ENCODE data around the gene PLA2G6. TPM values are rescaled to one million over a fixed set of nuclear protein-coding genes. Genes with fewer than 3 reads are reported as not detected.

The PLA2G6 gene
- total and polyA plus RNA-seq, 2 of the 13 experiments (the other 11 are each of a cell fraction or from before 2014, with no cell fraction given): 4.8 to 11.5 TPM

DNA sequence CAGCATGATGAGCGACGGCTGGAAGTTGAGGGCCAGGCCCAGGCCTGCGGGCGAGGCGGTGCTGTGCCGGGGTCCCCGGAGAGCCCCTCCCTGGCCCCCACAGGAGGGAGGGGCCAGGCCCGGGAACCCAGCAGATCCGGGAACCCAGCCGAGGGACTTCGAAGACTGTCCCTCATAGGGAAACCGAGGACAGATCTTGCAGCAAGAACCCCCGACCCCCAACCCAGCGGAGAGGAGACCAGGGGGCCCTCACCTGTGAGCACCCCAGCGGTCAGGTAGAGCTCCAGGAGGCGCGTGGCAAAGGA lies 100.0 kb downstream of the PLA2G6 start:
- H3K4me1 ChIP-seq (ENCODE audit: insufficient read depth, low read length): no peaks in the 10 kb centered on the region
- no peak overlapping the region for H3K27ac ChIP-seq (ENCODE audit: extremely low read length, insufficient read depth, low read length)
- DNase-seq (ENCODE audit: low spot score) (no peak), FAIRE-seq (no peak), ATAC-seq (no peak)
- no CpG with 5 or more reads among the region's 17 CpGs for WGBS (ENCODE audit: low lambda C conversion rate)
- ChIA-PET POLR2A (no interaction called here), CTCF (ENCODE audit: low intra/inter-chr PET ratio, low total read pairs) (no interaction called here)
- H3K27me3 ChIP-seq (ENCODE audit: control insufficient read depth in 1 of 2, insufficient read depth in 2 of 2, low read length in 2 of 2): no peaks in the 10 kb centered on the region
- peaks cover 5 to 11% of the 10 kb centered on the region in 2 experiments; a peak in 3 of 5 replicates for H3K36me3 ChIP-seq (replicated peaks in 1 of 2; ENCODE audit: control insufficient read depth in 1 of 2, insufficient read depth in 2 of 2, low read length in 2 of 2)
- intact Hi-C loops (cut with micrococcal nuclease; ENCODE audit: unreplicated experiment): no loop called here
- no peak overlapping the region for H2AFZ ChIP-seq (ENCODE audit: low read length)
- no peak overlapping the region for H3K4me2 ChIP-seq (ENCODE audit: low read depth, low read length)
- H3K9me3 ChIP-seq (ENCODE audit: low read length): no peaks in the 10 kb centered on the region
- no peak overlapping the region for H3K9ac ChIP-seq (ENCODE audit: insufficient read depth, low read depth, low read length)
- BruUV-seq (replicated peaks): no TSS peak
- in situ Hi-C loops (cut with HindIII; ENCODE audit: extremely low pct_ligation_motif_present, low pct_unique_long_range_greater_than_20kb): no loop called here
- H3K79me2 ChIP-seq (ENCODE audit: insufficient read depth, low read length): no peaks in the 10 kb centered on the region
- H3K4me3 ChIP-seq (replicated peaks in 1 of 3; ENCODE audit: insufficient read depth in 1 of 3, low read depth in 2 of 3, low read length in 3 of 3): no peak overlapping the region
- TF ChIP-seq, protein P1, sequence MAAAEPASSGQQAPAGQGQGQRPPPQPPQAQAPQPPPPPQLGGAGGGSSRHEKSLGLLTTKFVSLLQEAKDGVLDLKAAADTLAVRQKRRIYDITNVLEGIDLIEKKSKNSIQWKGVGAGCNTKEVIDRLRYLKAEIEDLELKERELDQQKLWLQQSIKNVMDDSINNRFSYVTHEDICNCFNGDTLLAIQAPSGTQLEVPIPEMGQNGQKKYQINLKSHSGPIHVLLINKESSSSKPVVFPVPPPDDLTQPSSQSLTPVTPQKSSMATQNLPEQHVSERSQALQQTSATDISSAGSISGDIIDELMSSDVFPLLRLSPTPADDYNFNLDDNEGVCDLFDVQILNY (CRISPR knock-in tag; conservative IDR thresholded peaks at IDR 0.05): no peak
- no peaks in the 10 kb centered on the region for H4K20me1 ChIP-seq (ENCODE audit: insufficient read depth, low read length)

DNA sequence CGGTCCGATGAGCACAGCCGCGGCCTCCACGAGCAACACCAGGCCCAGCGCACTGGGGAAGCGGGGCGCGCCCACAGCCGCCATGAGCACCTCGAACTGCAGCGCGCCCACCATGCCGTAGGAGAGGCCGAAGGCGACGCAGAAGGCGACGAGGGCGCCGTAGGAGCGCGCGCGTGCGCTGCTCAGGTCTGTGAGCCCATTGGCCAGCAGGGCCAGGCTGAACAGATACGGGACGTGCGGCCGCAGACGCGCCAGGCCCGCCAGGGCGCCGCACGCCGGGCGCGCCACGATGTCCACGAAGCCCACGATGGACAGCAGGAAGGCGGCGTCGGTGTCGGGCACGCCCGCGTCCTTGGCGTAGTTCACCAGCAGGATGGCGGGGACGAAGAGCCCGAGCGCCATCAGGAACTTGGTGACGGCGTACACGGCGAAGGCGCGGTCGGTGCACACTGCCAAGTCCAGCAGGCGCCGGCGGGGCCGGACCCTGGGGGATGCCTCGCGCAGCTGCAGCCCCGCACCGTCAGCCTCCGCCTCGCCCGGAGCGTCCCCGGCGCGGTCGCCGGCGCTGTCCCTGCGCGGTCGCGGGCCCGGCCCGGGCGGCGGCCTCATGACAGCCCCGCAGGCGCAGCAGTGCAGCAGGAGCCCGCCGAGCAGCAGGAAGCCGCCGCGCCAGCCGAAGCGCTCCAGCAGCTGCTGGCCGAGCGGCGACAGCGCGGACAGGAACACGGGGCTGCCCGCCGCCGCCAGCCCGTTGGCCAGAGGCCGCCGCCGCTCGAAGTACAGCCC lies 100.6 kb downstream of the PLA2G6 start:
- H3K4me2 ChIP-seq (ENCODE audit: low read depth, low read length): no peak overlapping the region
- no TSS peak for BruUV-seq (replicated peaks)
- CTCF ChIA-PET (ENCODE audit: low intra/inter-chr PET ratio, low total read pairs): no interaction called here

More for the DNA sequence above, 100.6 kb downstream of the PLA2G6 start:
- Histone ChIP-seq H3K79me2 (ENCODE audit: insufficient read depth, low read length) (no peaks in the 10 kb centered on the region), H3K4me3 (replicated peaks in 1 of 3; ENCODE audit: insufficient read depth in 1 of 3, low read depth in 2 of 3, low read length in 3 of 3) (no peak overlapping the region), H3K9ac (ENCODE audit: insufficient read depth, low read depth, low read length) (no peak overlapping the region), H3K4me1 (ENCODE audit: insufficient read depth, low read length) (no peaks in the 10 kb centered on the region), H3K27ac (ENCODE audit: extremely low read length, insufficient read depth, low read length) (no peak overlapping the region), H4K20me1 (ENCODE audit: insufficient read depth, low read length) (no peaks in the 10 kb centered on the region), H2AFZ (ENCODE audit: low read length) (no peak overlapping the region), H3K27me3 (ENCODE audit: control insufficient read depth in 1 of 2, insufficient read depth in 2 of 2, low read length in 2 of 2) (no peaks in the 10 kb centered on the region), H3K9me3 (ENCODE audit: low read length) (no peaks in the 10 kb centered on the region), H3K36me3 (replicated peaks in 1 of 2; ENCODE audit: control insufficient read depth in 1 of 2, insufficient read depth in 2 of 2, low read length in 2 of 2) (peaks cover 5 to 6% of the 10 kb centered on the region in 2 experiments; a peak in 3 of 5 replicates)
- in situ Hi-C loops (cut with HindIII; ENCODE audit: extremely low pct_ligation_motif_present, low pct_unique_long_range_greater_than_20kb): no loop called here
- no peak for DNase-seq (ENCODE audit: low spot score)
- 97% methylated on average over 74 of the region's 110 CpGs for WGBS (ENCODE audit: low lambda C conversion rate)
- no peak for FAIRE-seq
- POLR2A ChIA-PET: no interaction called here
- intact Hi-C loops (cut with micrococcal nuclease; ENCODE audit: unreplicated experiment): no loop called here
- ATAC-seq: no peak
- TF ChIP-seq ZBTB7A (CRISPR knock-in tag; IDR thresholded peaks at IDR 0.05) (no peak), AGO2 (optimal IDR thresholded peaks at IDR 0.05; ENCODE audit: low read depth, low read length) (peak; percentile 39), MZF1 (CRISPR knock-in tag; IDR thresholded peaks at IDR 0.05; ENCODE audit: borderline replicate concordance) (no peak), TCF12 (IDR thresholded peaks at IDR 0.05) (no peak), TCF12 (CRISPR knock-in tag; IDR thresholded peaks at IDR 0.05) (no peak), HOXA3 (CRISPR knock-in tag; IDR thresholded peaks at IDR 0.05) (peak; percentile 34; the same call in 1 of the 2 replicates)
- TF ChIP-seq, protein P2, sequence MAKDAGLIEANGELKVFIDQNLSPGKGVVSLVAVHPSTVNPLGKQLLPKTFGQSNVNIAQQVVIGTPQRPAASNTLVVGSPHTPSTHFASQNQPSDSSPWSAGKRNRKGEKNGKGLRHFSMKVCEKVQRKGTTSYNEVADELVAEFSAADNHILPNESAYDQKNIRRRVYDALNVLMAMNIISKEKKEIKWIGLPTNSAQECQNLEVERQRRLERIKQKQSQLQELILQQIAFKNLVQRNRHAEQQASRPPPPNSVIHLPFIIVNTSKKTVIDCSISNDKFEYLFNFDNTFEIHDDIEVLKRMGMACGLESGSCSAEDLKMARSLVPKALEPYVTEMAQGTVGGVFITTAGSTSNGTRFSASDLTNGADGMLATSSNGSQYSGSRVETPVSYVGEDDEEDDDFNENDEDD (CRISPR knock-in tag; IDR thresholded peaks at IDR 0.05; ENCODE audit: borderline replicate concordance): no peak
